HepG2 (cell line): ENCODE results near the gene GCN1. TPM values are rescaled to one million over a fixed set of nuclear protein-coding genes. Genes with fewer than 3 reads are reported as not detected.

Source experiments
- ATAC-seq: fragments of 200-7000 bp; cut with Tn5 transposase; 3 replicates; pipeline ENCODE4 v1.9.1; 2020; ENCODE audit warnings: mild to moderate bottlenecking, moderate library complexity
- BruUV-seq: library from RNA; stranded (reverse); fragments of 400-500 nt; replicated peaks from 2 replicates; lab custom pipeline; 2021; lab: Mats Ljungman, UMichigan
- CTCF ChIA-PET: fragments of 300-600 bp; formaldehyde crosslinking; extraction: SDS; loops from one replicate; lab custom pipeline; 2021; ENCODE audit warnings: low total read pairs, inconsistent platforms, low intra/inter-chr PET ratio; lab: Yijun Ruan, JAX
- POLR2A ChIA-PET: fragments of 350-600 bp; sonication (Branson Sonifier 250); formaldehyde crosslinking; loops from one replicate; lab custom pipeline; 2020; ENCODE audit warnings: antibody characterized with exemption, inconsistent platforms; lab: Yijun Ruan, JAX
- DNase-seq: peaks from one replicate; pipeline ENCODE4 v3.0.0-alpha.2; 2015; ENCODE audit warnings: low spot score
- FAIRE-seq: peaks from 3 replicates; lab custom pipeline; 2011; peaks lifted over from hg19 to GRCh38; lab: Jason Lieb, UNC
- H2AFZ ChIP-seq: one replicate; pipeline ENCODE4 v1.6.1; 2011; ENCODE audit warnings: low read length, inconsistent platforms
- H3K27ac ChIP-seq: fragments of 300-600 bp; 3 replicates; pipeline ENCODE4 v1.8.0; 2011; ENCODE audit warnings: mixed run types, mild to moderate bottlenecking, mixed read lengths, low read length, inconsistent platforms; ENCODE audit not compliant: insufficient read depth; ENCODE audit errors: extremely low read length
- H3K27me3 ChIP-seq, 2 experiments: fragments of 200-600 bp in 1 of 2; 2 replicates in 1 of 2; 3 replicates in 1 of 2; pipeline versions ENCODE4 v1.6.0 to v1.8.0; 2011; ENCODE audit warnings: low read length in 2 of 2, mild to moderate bottlenecking in 2 of 2, moderate library complexity in 2 of 2, inconsistent platforms in 1 of 2; ENCODE audit not compliant: insufficient read depth in 2 of 2, control insufficient read depth in 1 of 2
- H3K36me3 ChIP-seq, 2 experiments: fragments of 200-600 bp in 1 of 2; replicated peaks in 1 of 2; 2 replicates in 1 of 2; 3 replicates in 1 of 2; pipeline versions ENCODE4 v1.5.1 to v1.8.0; 2011; ENCODE audit warnings: low read length in 2 of 2, inconsistent platforms in 1 of 2; ENCODE audit not compliant: insufficient read depth in 2 of 2, control insufficient read depth in 1 of 2
- H3K4me1 ChIP-seq: 2 replicates; pipeline ENCODE4 v1.5.1; 2012; ENCODE audit warnings: low read length, inconsistent platforms; ENCODE audit not compliant: insufficient read depth
- H3K4me2 ChIP-seq: 2 replicates; pipeline ENCODE4 v1.6.0; 2011; ENCODE audit warnings: low read depth, low read length, inconsistent platforms
- H3K4me3 ChIP-seq, 3 experiments: fragments of 200-600 bp in 1 of 3; sonication (generic), shearing (Covaris generic) in 1 of 3; replicated peaks in 1 of 3; 2 replicates each; pipeline ENCODE4 v1.5.1; 2011 to 2016; ENCODE audit warnings: low read length in 3 of 3, inconsistent platforms in 2 of 3, low read depth in 2 of 3, mild to moderate bottlenecking in 2 of 3, control low read depth in 1 of 3, mixed read lengths in 1 of 3; ENCODE audit not compliant: insufficient read depth in 1 of 3
- H3K79me2 ChIP-seq: one replicate; pipeline ENCODE4 v1.6.1; 2011; ENCODE audit warnings: low read length, inconsistent platforms; ENCODE audit not compliant: insufficient read depth
- H3K9ac ChIP-seq: 2 replicates; pipeline ENCODE4 v1.6.0; 2011; ENCODE audit warnings: mild to moderate bottlenecking, low read depth, low read length, inconsistent platforms; ENCODE audit not compliant: insufficient read depth
- H3K9me3 ChIP-seq: 2 replicates; pipeline ENCODE4 v1.5.1; 2012; ENCODE audit warnings: mild to moderate bottlenecking, low read length
- H4K20me1 ChIP-seq: 2 replicates; pipeline ENCODE4 v1.6.0; 2011; ENCODE audit warnings: inconsistent platforms, mild to moderate bottlenecking, low read length, moderate library complexity; ENCODE audit not compliant: insufficient read depth
- CHD4 ChIP-seq: fragments of 200-600 bp; sonication (generic); IDR thresholded peaks from 2 replicates; pipeline ENCODE4 v1.7.0; 2017; ENCODE audit warnings: mild to moderate bottlenecking, low read length, borderline replicate concordance
- PHF21A ChIP-seq: sonication (generic); formaldehyde crosslinking; IDR thresholded peaks from 2 replicates; pipeline ENCODE4 v1.5.0; 2020; ENCODE audit warnings: mild to moderate bottlenecking, missing genetic modification reagents
- RARG ChIP-seq: sonication (generic); formaldehyde crosslinking; IDR thresholded peaks from 2 replicates; pipeline ENCODE4 v1.4.0; 2020; ENCODE audit warnings: low read depth, mild to moderate bottlenecking, missing genetic modification reagents
- ZNF230 ChIP-seq: sonication (generic); formaldehyde crosslinking; IDR thresholded peaks from 2 replicates; pipeline ENCODE4 v1.4.0; 2020; ENCODE audit warnings: mild to moderate bottlenecking, missing genetic modification reagents
- WGBS: methylation state at CpG from one replicate; pipeline ENCODE4 v1.1.6; 2017; ENCODE audit warnings: low lambda C conversion rate; 5-methylcytosine and 5-hydroxymethylcytosine counted together
- in situ Hi-C: cut with HindIII; loops from 2 replicates; pipeline ENCODE4 v1.10.0; 2017; ENCODE audit warnings: low pct_unique_long_range_greater_than_20kb; ENCODE audit not compliant: extremely low pct_ligation_motif_present
- intact Hi-C: fragments of 100-400 bp; cut with micrococcal nuclease; formaldehyde crosslinking; loops from one replicate; pipeline ENCODE4 v1.10.0; 2022; ENCODE audit not compliant: unreplicated experiment
- polyA plus RNA-seq, 8 experiments: library from polyadenylated mRNA; depleted of rRNA in 3 of 8; stranded (reverse) in 7 of 8; unstranded in 1 of 8; fragments of >200 nt; fragmentation: Illumina TruSeq in 4 of 8; extraction: Trizol in 4 of 8; gene quantifications; 2 replicates each; pipeline versions ENCODE4 v1.2.1 to v1.2.3, GENCODE V29; 2011 to 2016; ENCODE audit warnings: low read depth in 4 of 8, missing spikeins in 1 of 8, mixed read lengths in 1 of 8; ENCODE audit not compliant: insufficient read depth in 1 of 8
- total RNA-seq, 5 experiments: library from RNA; depleted of rRNA; stranded (reverse); fragments of >200 nt; fragmentation: Illumina TruSeq; extraction: Trizol; gene quantifications; 2 replicates each; pipeline ENCODE4 v1.2.3, GENCODE V29; 2016; ENCODE audit warnings: low read depth in 1 of 5
- TF ChIP-seq, protein P1 (sequence below): sonication (generic); formaldehyde crosslinking; IDR thresholded peaks from 2 replicates; pipeline ENCODE4 v1.4.0; 2020; ENCODE audit warnings: missing genetic modification reagents, borderline replicate concordance
- TF ChIP-seq, protein P2 (sequence below): sonication (generic); formaldehyde crosslinking; conservative IDR thresholded peaks from 2 replicates; pipeline ENCODE4 v1.4.0; 2020; ENCODE audit warnings: mild to moderate bottlenecking, missing genetic modification reagents, moderate library complexity

The GCN1 gene
- total and polyA plus RNA-seq, 2 of the 13 experiments (the other 11 are each of a cell fraction or from before 2014, with no cell fraction given), result 58.2 to 83.0 TPM

DNA sequence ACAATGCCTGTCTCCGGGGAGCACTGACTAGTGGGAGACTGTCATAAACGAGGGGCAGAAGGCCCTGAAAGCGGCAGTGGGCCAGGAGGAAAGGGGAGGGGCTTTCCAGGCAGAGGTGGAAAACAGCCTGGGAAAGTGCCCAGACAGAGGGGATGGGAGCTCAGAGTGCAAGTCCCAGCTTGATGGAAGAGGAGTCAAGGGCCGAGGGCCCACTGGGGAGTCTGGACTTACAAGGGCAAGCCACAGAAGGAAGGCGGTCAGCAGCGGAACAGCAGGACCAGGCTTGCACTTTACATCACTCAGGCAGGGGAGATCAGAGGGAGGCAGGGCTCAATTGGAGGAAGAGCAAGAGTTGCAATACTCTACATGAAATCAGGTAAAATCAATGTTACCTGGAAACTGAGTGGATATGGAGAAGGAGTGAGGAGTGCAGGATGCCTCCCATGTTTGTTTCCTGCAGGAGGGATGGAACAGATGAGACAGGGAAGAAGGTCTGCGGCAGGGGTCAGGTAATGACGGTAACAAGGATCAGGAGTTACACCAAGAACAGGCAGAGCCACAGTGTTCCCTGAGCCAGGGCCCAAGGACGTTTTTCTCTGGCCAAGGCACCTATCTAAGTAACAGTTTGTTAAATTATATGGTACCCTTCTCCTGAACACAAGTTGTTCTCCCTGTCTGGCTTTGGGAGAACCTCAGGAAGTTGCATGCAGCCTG lies 47.2 kb upstream of the GCN1 start:
- ATAC-seq, result no peak; the same call in 2 of the 3 replicates
- WGBS, result 89% methylated on average over 9 of the region's 9 CpGs

More for the DNA sequence above, 47.2 kb upstream of the GCN1 start:
- DNase-seq (no peak), FAIRE-seq (no peak)
- CTCF ChIA-PET, result no interaction called here
- no TSS peak for BruUV-seq
- Histone ChIP-seq H3K27ac (no peak overlapping the region), H3K9me3 (no peaks in the 10 kb centered on the region), H3K4me1 (peaks cover 43% of the 10 kb centered on the region), H2AFZ (no peak overlapping the region), H3K4me3 (no peak overlapping the region), H4K20me1 (peaks cover 9% of the 10 kb centered on the region; the same call in 1 of the 2 replicates), H3K36me3 (no peaks in the 10 kb centered on the region; a peak in 1 of 5 replicates), H3K27me3 (no peaks in the 10 kb centered on the region), H3K79me2 (peaks cover 24% of the 10 kb centered on the region), H3K9ac (no peak overlapping the region), H3K4me2 (no peak overlapping the region)
- intact Hi-C loops, result no loop called here
- in situ Hi-C loops, result no loop called here
- POLR2A ChIA-PET, result interaction anchor here (0.9 to 1.5 kb wide), 2 partner anchors 11 to 51 kb away, joined by 3 to 7 read pairs; partner anchors contain the start of gene RNU4-1
- no peak for TF ChIP-seq CHD4
- TF ChIP-seq ZNF230 (CRISPR knock-in tag), result no peak
- TF ChIP-seq, protein P1, sequence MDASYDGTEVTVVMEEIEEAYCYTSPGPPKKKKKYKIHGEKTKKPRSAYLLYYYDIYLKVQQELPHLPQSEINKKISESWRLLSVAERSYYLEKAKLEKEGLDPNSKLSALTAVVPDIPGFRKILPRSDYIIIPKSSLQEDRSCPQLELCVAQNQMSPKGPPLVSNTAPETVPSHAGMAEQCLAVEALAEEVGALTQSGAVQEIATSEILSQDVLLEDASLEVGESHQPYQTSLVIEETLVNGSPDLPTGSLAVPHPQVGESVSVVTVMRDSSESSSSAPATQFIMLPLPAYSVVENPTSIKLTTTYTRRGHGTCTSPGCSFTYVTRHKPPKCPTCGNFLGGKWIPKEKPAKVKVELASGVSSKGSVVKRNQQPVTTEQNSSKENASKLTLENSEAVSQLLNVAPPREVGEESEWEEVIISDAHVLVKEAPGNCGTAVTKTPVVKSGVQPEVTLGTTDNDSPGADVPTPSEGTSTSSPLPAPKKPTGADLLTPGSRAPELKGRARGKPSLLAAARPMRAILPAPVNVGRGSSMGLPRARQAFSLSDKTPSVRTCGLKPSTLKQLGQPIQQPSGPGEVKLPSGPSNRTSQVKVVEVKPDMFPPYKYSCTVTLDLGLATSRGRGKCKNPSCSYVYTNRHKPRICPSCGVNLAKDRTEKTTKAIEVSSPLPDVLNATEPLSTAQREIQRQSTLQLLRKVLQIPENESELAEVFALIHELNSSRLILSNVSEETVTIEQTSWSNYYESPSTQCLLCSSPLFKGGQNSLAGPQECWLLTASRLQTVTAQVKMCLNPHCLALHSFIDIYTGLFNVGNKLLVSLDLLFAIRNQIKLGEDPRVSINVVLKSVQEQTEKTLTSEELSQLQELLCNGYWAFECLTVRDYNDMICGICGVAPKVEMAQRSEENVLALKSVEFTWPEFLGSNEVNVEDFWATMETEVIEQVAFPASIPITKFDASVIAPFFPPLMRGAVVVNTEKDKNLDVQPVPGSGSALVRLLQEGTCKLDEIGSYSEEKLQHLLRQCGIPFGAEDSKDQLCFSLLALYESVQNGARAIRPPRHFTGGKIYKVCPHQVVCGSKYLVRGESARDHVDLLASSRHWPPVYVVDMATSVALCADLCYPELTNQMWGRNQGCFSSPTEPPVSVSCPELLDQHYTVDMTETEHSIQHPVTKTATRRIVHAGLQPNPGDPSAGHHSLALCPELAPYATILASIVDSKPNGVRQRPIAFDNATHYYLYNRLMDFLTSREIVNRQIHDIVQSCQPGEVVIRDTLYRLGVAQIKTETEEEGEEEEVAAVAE (CRISPR knock-in tag), result no peak
- TF ChIP-seq, protein P2, sequence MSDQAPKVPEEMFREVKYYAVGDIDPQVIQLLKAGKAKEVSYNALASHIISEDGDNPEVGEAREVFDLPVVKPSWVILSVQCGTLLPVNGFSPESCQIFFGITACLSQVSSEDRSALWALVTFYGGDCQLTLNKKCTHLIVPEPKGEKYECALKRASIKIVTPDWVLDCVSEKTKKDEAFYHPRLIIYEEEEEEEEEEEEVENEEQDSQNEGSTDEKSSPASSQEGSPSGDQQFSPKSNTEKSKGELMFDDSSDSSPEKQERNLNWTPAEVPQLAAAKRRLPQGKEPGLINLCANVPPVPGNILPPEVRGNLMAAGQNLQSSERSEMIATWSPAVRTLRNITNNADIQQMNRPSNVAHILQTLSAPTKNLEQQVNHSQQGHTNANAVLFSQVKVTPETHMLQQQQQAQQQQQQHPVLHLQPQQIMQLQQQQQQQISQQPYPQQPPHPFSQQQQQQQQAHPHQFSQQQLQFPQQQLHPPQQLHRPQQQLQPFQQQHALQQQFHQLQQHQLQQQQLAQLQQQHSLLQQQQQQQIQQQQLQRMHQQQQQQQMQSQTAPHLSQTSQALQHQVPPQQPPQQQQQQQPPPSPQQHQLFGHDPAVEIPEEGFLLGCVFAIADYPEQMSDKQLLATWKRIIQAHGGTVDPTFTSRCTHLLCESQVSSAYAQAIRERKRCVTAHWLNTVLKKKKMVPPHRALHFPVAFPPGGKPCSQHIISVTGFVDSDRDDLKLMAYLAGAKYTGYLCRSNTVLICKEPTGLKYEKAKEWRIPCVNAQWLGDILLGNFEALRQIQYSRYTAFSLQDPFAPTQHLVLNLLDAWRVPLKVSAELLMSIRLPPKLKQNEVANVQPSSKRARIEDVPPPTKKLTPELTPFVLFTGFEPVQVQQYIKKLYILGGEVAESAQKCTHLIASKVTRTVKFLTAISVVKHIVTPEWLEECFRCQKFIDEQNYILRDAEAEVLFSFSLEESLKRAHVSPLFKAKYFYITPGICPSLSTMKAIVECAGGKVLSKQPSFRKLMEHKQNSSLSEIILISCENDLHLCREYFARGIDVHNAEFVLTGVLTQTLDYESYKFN (CRISPR knock-in tag), result no peak
- no peak for TF ChIP-seq RARG (CRISPR knock-in tag)
- no peak for TF ChIP-seq PHF21A (CRISPR knock-in tag)
